OCI-LY1 (cell line): ENCODE measurements around the gene ETV1.
A peak's percentile ranks its signal among the peaks of the same experiment; 100 is the strongest.

Experiments
- H2AFZ ChIP-seq: fragments of 200-600 bp; sonication (generic), shearing (Covaris generic); 2 replicates; pipeline ENCODE4 v1.6.0; 2014; ENCODE audit warnings: antibody characterized with exemption, mild to moderate bottlenecking, low read length
- H3F3A ChIP-seq: fragments of 200-600 bp; sonication (generic), shearing (Covaris generic); 2 replicates; pipeline ENCODE4 v1.6.0; 2014; ENCODE audit warnings: mild to moderate bottlenecking, antibody characterized with exemption, low read length, moderate library complexity; ENCODE audit not compliant: insufficient read depth
- H3K27ac ChIP-seq: fragments of 200-600 bp; sonication (generic); 2 replicates; pipeline ENCODE4 v1.5.1; 2014; ENCODE audit warnings: low read length, mixed run types, mild to moderate bottlenecking, low read depth; ENCODE audit not compliant: poor library complexity, severe bottlenecking
- H3K27me3 ChIP-seq: fragments of 200-600 bp; sonication (generic); 2 replicates; pipeline ENCODE4 v1.6.0; 2014; ENCODE audit warnings: antibody characterized with exemption, mild to moderate bottlenecking, low read length, moderate library complexity; ENCODE audit not compliant: insufficient read depth
- H3K36me3 ChIP-seq: fragments of 200-600 bp; sonication (generic); 2 replicates; pipeline ENCODE4 v1.6.1; 2014; ENCODE audit warnings: mild to moderate bottlenecking, antibody characterized with exemption, low read length, moderate library complexity, mixed read lengths; ENCODE audit not compliant: insufficient read depth
- H3K4me1 ChIP-seq: fragments of 200-600 bp; sonication (generic); 2 replicates; pipeline ENCODE4 v1.5.1; 2014; ENCODE audit warnings: mild to moderate bottlenecking, low read length, moderate library complexity; ENCODE audit not compliant: insufficient read depth, severe bottlenecking
- H3K4me2 ChIP-seq: fragments of 200-600 bp; sonication (generic), shearing (Covaris generic); 2 replicates; pipeline ENCODE4 v1.6.1; 2014; ENCODE audit warnings: low read length
- H3K4me3 ChIP-seq: fragments of 200-600 bp; sonication (generic); 2 replicates; pipeline ENCODE4 v1.5.1; 2014; ENCODE audit warnings: low read length, low read depth, mild to moderate bottlenecking, mixed read lengths; ENCODE audit not compliant: poor library complexity, severe bottlenecking
- H3K79me2 ChIP-seq: fragments of 200-600 bp; shearing (Covaris generic); 2 replicates; pipeline ENCODE4 v1.6.1; 2016; ENCODE audit warnings: mixed run types, low read length, mixed read lengths; ENCODE audit not compliant: insufficient read depth
- H3K9ac ChIP-seq: fragments of 200-600 bp; sonication (generic), shearing (Covaris generic); 2 replicates; pipeline ENCODE4 v1.6.1; 2014; ENCODE audit warnings: mild to moderate bottlenecking, low read length, mixed read lengths
- H3K9me2 ChIP-seq: fragments of 200-600 bp; sonication (generic), shearing (Covaris generic); 2 replicates; pipeline ENCODE4 v1.6.1; 2014; ENCODE audit warnings: low read depth, mild to moderate bottlenecking, low read length, mixed read lengths
- H3K9me3 ChIP-seq: fragments of 200-600 bp; shearing (Covaris generic); 2 replicates; pipeline ENCODE4 v1.6.1; 2014; ENCODE audit warnings: low read length, mixed read lengths
- H4K20me1 ChIP-seq: fragments of 200-600 bp; sonication (generic), shearing (Covaris generic); 2 replicates; pipeline ENCODE4 v1.6.0; 2016; ENCODE audit warnings: mild to moderate bottlenecking, low read length; ENCODE audit not compliant: insufficient read depth
- EZH2 ChIP-seq: fragments of 200-600 bp; sonication (generic), shearing (Covaris generic); IDR thresholded peaks from 2 replicates; pipeline ENCODE4 v1.8.0; 2017; ENCODE audit warnings: borderline replicate concordance, mixed run types, mild to moderate bottlenecking, antibody characterized with exemption, low read length, moderate library complexity, mixed read lengths
- TF ChIP-seq, protein P1 (sequence below): fragments of 200-600 bp; sonication (generic), shearing (Covaris generic); IDR thresholded peaks from 2 replicates; pipeline ENCODE4 v1.5.1; 2017; ENCODE audit warnings: mild to moderate bottlenecking, antibody characterized with exemption, low read length, moderate library complexity, mixed read lengths

The ETV1 gene

GRCh38 chr7:13989126-13989948 is at the start of gene ETV1:
TSS of gene ETV1 (minus strand) at chr7:13989666. CDS start at chr7:13989052, 614 bp downstream.
- Histone ChIP-seq H3K9me2 (no peaks in the 10 kb centered on the region), H3F3A (no peaks in the 10 kb centered on the region), H3K9ac (no peak within 1 kb of the TSS), H4K20me1 (no peaks in the 10 kb centered on the region), H3K36me3 (no peaks in the 10 kb centered on the region), H3K79me2 (no peaks in the 10 kb centered on the region), H3K9me3 (peaks cover 22% of the 10 kb centered on the region), H3K4me3 (no peak within 1 kb of the TSS), H3K4me2 (no peak within 1 kb of the TSS), H3K27me3 (no peaks in the 10 kb centered on the region), H3K4me1 (peaks cover 35% of the 10 kb centered on the region), H3K27ac (no peak within 1 kb of the TSS), H2AFZ (peak within 1 kb of the TSS; percentile 56; the same call in 1 of the 2 replicates)
- no peak for TF ChIP-seq EZH2
- TF ChIP-seq, protein P1, sequence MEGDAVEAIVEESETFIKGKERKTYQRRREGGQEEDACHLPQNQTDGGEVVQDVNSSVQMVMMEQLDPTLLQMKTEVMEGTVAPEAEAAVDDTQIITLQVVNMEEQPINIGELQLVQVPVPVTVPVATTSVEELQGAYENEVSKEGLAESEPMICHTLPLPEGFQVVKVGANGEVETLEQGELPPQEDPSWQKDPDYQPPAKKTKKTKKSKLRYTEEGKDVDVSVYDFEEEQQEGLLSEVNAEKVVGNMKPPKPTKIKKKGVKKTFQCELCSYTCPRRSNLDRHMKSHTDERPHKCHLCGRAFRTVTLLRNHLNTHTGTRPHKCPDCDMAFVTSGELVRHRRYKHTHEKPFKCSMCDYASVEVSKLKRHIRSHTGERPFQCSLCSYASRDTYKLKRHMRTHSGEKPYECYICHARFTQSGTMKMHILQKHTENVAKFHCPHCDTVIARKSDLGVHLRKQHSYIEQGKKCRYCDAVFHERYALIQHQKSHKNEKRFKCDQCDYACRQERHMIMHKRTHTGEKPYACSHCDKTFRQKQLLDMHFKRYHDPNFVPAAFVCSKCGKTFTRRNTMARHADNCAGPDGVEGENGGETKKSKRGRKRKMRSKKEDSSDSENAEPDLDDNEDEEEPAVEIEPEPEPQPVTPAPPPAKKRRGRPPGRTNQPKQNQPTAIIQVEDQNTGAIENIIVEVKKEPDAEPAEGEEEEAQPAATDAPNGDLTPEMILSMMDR = no peak

GRCh38 chr7:14024406-14024805 is 34.9 kb upstream of the ETV1 start:
- Histone ChIP-seq H4K20me1 (no peaks in the 10 kb centered on the region), H2AFZ (peak overlapping the region; percentile 26), H3K27ac (no peak overlapping the region), H3K9me2 (no peaks in the 10 kb centered on the region), H3K4me2 (no peak overlapping the region), H3K9ac (no peak overlapping the region), H3F3A (no peaks in the 10 kb centered on the region), H3K27me3 (no peaks in the 10 kb centered on the region), H3K9me3 (no peaks in the 10 kb centered on the region), H3K36me3 (no peaks in the 10 kb centered on the region), H3K4me1 (no peaks in the 10 kb centered on the region), H3K79me2 (no peaks in the 10 kb centered on the region), H3K4me3 (no peak overlapping the region)
- TF ChIP-seq, protein P1 = no peak
- no peak for TF ChIP-seq EZH2

- Histone ChIP-seq H3K9me2 (no peaks in the 10 kb centered on the region), H3K4me3 (no peak overlapping the region), H3K36me3 (no peaks in the 10 kb centered on the region), H2AFZ (peak overlapping the region; percentile 26; the same call in 1 of the 2 replicates), H3K4me2 (no peak overlapping the region), H3K4me1 (no peaks in the 10 kb centered on the region), H3K27me3 (no peaks in the 10 kb centered on the region), H3K9me3 (no peaks in the 10 kb centered on the region), H3K79me2 (no peaks in the 10 kb centered on the region), H4K20me1 (no peaks in the 10 kb centered on the region), H3F3A (no peaks in the 10 kb centered on the region), H3K9ac (no peak overlapping the region), H3K27ac (no peak overlapping the region)
- TF ChIP-seq EZH2 = no peak
- TF ChIP-seq, protein P1 = no peak
Observed at GRCh38 chr7:14023838-14024237, 34.4 kb upstream of the ETV1 start.
